PC-3 (cell line): ENCODE data around the gene SNCAIP. TPM values are rescaled to one million over a fixed set of nuclear protein-coding genes. Genes with fewer than 3 reads are reported as not detected.
"Not testable (repeated sequence)": the region's sequence is repeated elsewhere in the genome, so short reads cannot be mapped to it uniquely, and the experiment has no call there.

ENCODE experiments used
- ATAC-seq: fragments of 200-7000 bp; cut with Tn5 transposase; 2 replicates; pipeline ENCODE4 v1.9.1; 2020; ENCODE audit warnings: mild to moderate bottlenecking, moderate library complexity
- BruUV-seq: library from RNA; stranded (reverse); fragments of 400-500 nt; replicated peaks from 2 replicates; lab custom pipeline; 2021; lab: Mats Ljungman, UMichigan
- CTCF ChIA-PET: fragments of 300-600 bp; sonication (Branson Sonifier 250); formaldehyde crosslinking; loops from one replicate; lab custom pipeline; 2022; ENCODE audit warnings: antibody characterized with exemption; lab: Charles Lee
- POLR2A ChIA-PET: fragments of 300-600 bp; sonication (Branson Sonifier 250); formaldehyde crosslinking; loops from one replicate; lab custom pipeline; 2022; ENCODE audit warnings: antibody characterized with exemption; ENCODE audit not compliant: unreplicated experiment; lab: Charles Lee
- DNase-seq: peaks from one replicate; pipeline ENCODE4 v3.0.0-alpha.2; 2015
- H2AFZ ChIP-seq: fragments of 300-600 bp; sonication (generic); 2 replicates; pipeline ENCODE4 v1.6.0; 2016; ENCODE audit warnings: antibody characterized with exemption, low read length
- H3F3A ChIP-seq: fragments of 300-600 bp; sonication (generic); one replicate; pipeline ENCODE4 v1.6.0; 2017; ENCODE audit warnings: antibody characterized with exemption, low read length, control low read depth, mild to moderate bottlenecking; ENCODE audit not compliant: unreplicated experiment
- H3K27ac ChIP-seq: fragments of 300-600 bp; sonication (generic); 2 replicates; pipeline ENCODE4 v1.5.1; 2016; ENCODE audit warnings: mild to moderate bottlenecking, low read length
- H3K27me3 ChIP-seq: fragments of 300-600 bp; sonication (generic); 2 replicates; pipeline ENCODE4 v1.6.1; 2016; ENCODE audit warnings: low read length, mixed read lengths
- H3K36me3 ChIP-seq: fragments of 300-600 bp; sonication (generic); 2 replicates; pipeline ENCODE4 v1.6.1; 2016; ENCODE audit warnings: low read depth, mixed run types, low read length, mixed read lengths
- H3K4me1 ChIP-seq: fragments of 300-600 bp; sonication (generic); 2 replicates; pipeline ENCODE4 v1.5.1; 2016; ENCODE audit warnings: low read length; ENCODE audit not compliant: insufficient read depth
- H3K4me2 ChIP-seq: fragments of 300-600 bp; sonication (generic); 2 replicates; pipeline ENCODE4 v1.6.0; 2016; ENCODE audit warnings: low read length
- H3K4me3 ChIP-seq: fragments of 300-600 bp; sonication (generic); 2 replicates; pipeline ENCODE4 v1.5.1; 2016; ENCODE audit warnings: mild to moderate bottlenecking, low read length, mixed read lengths
- H3K79me2 ChIP-seq: fragments of 300-600 bp; sonication (generic); 2 replicates; pipeline ENCODE4 v1.6.1; 2017; ENCODE audit warnings: low read length, mixed read lengths
- H3K9ac ChIP-seq: fragments of 300-600 bp; sonication (generic); 2 replicates; pipeline ENCODE4 v1.6.0; 2016; ENCODE audit warnings: mild to moderate bottlenecking, low read length
- H3K9me2 ChIP-seq: fragments of 300-600 bp; sonication (generic); replicated peaks from 2 replicates; pipeline ENCODE4 v1.6.1; 2016; ENCODE audit warnings: mixed run types, low read length, mixed read lengths
- H3K9me3 ChIP-seq: fragments of 300-600 bp; sonication (generic); 2 replicates; pipeline ENCODE4 v1.6.1; 2016; ENCODE audit warnings: low read length, mixed read lengths
- H4K20me1 ChIP-seq: fragments of 300-600 bp; sonication (generic); 2 replicates; pipeline ENCODE4 v1.6.1; 2016; ENCODE audit warnings: low read length, mixed read lengths
- CTCF ChIP-seq: fragments of 300-600 bp; sonication (generic); conservative IDR thresholded peaks from 2 replicates; pipeline ENCODE4 v1.5.1; 2017; ENCODE audit warnings: antibody characterized with exemption, low read depth, mild to moderate bottlenecking, low read length
- EZH2 ChIP-seq: fragments of 300-600 bp; sonication (generic); IDR thresholded peaks from one replicate; pipeline ENCODE4 v1.6.1; 2017; ENCODE audit warnings: antibody characterized with exemption, mild to moderate bottlenecking, low read length; ENCODE audit not compliant: unreplicated experiment
- EZH2phosphoT487 ChIP-seq: fragments of 300-600 bp; sonication (generic); IDR thresholded peaks from 2 replicates; pipeline ENCODE4 v1.6.1; 2018; ENCODE audit warnings: mild to moderate bottlenecking, antibody characterized with exemption, low read length, borderline replicate concordance
- intact Hi-C: fragments of 100-400 bp; cut with micrococcal nuclease; formaldehyde crosslinking; loops from 2 replicates; pipeline ENCODE4 v1.9.0; 2023
- total RNA-seq: library from RNA; depleted of rRNA; stranded (reverse); fragments of >200 nt; gene quantifications from 2 replicates; pipeline ENCODE4 v1.2.3, GENCODE V29; 2014

Gene SNCAIP
- total RNA-seq, 1 experiment from 2014 or later, result not detected

- Histone ChIP-seq H3K79me2 (no peaks in the 10 kb centered on the region), H3K36me3 (no peaks in the 10 kb centered on the region), H3K9me3 (no peaks in the 10 kb centered on the region), H4K20me1 (no peaks in the 10 kb centered on the region), H3K9ac (no peak overlapping the region), H2AFZ (no peak overlapping the region), H3K27ac (no peak overlapping the region), H3K4me2 (no peak overlapping the region), H3K27me3 (no peaks in the 10 kb centered on the region), H3K4me1 (no peaks in the 10 kb centered on the region), H3F3A (no peaks in the 10 kb centered on the region), H3K4me3 (no peak overlapping the region), H3K9me2 (no peaks in the 10 kb centered on the region)
- no peak for DNase-seq
- intact Hi-C loops, result no loop called here
- BruUV-seq, result no TSS peak
- POLR2A ChIA-PET, result no interaction called here
- TF ChIP-seq EZH2, result no peak
- CTCF ChIA-PET, result no interaction called here
- no peak for ATAC-seq
Measured at GRCh38 chr5:122351416-122352157, 39.5 kb downstream of the SNCAIP start.

- Histone ChIP-seq H3K36me3 (no peaks in the 10 kb centered on the region), H3K9ac (no peak overlapping the region), H4K20me1 (no peaks in the 10 kb centered on the region), H3K4me3 (no peak overlapping the region), H3K27me3 (no peaks in the 10 kb centered on the region), H3K27ac (no peak overlapping the region), H3K9me2 (no peaks in the 10 kb centered on the region), H3K4me2 (no peak overlapping the region), H3K4me1 (no peaks in the 10 kb centered on the region), H3K9me3 (no peaks in the 10 kb centered on the region), H3K79me2 (no peaks in the 10 kb centered on the region), H2AFZ (no peak overlapping the region), H3F3A (no peaks in the 10 kb centered on the region)
- intact Hi-C loops, result no loop called here
- POLR2A ChIA-PET, result no interaction called here
- no peak for DNase-seq
- ATAC-seq, result no peak
- no TSS peak for BruUV-seq
- TF ChIP-seq CTCF (no peak), EZH2phosphoT487 (no peak), EZH2 (no peak)
- CTCF ChIA-PET, result no interaction called here
Measured at GRCh38 chr5:122352331-122352730, 40.3 kb downstream of the SNCAIP start.

GRCh38 chr5:122353361-122353760, 41.3 kb downstream of the SNCAIP start:
- H2AFZ ChIP-seq, H3K36me3 ChIP-seq, H4K20me1 ChIP-seq, H3K9me3 ChIP-seq, intact Hi-C loops, H3F3A ChIP-seq, DNase-seq, H3K79me2 ChIP-seq, ATAC-seq, POLR2A ChIA-PET, H3K9ac ChIP-seq, H3K27me3 ChIP-seq, BruUV-seq, H3K4me2 ChIP-seq, CTCF ChIA-PET, H3K4me1 ChIP-seq, H3K27ac ChIP-seq, H3K4me3 ChIP-seq, H3K9me2 ChIP-seq: not testable (repeated sequence)

GRCh38 chr5:122354293-122354692, 42.3 kb downstream of the SNCAIP start:
- H3K4me3 ChIP-seq, result no peak overlapping the region
- no peaks in the 10 kb centered on the region for H4K20me1 ChIP-seq
- H3K27ac ChIP-seq, result no peak overlapping the region
- H2AFZ ChIP-seq, result no peak overlapping the region
- H3F3A ChIP-seq, result no peaks in the 10 kb centered on the region
- H3K79me2 ChIP-seq, result no peaks in the 10 kb centered on the region
- ChIA-PET CTCF (no interaction called here), POLR2A (no interaction called here)
- TF ChIP-seq CTCF (no peak), EZH2 (no peak), EZH2phosphoT487 (no peak)
- DNase-seq, result no peak
- no peaks in the 10 kb centered on the region for H3K27me3 ChIP-seq
- H3K9ac ChIP-seq, result no peak overlapping the region
- H3K36me3 ChIP-seq, result no peaks in the 10 kb centered on the region
- H3K9me3 ChIP-seq, result no peaks in the 10 kb centered on the region
- no TSS peak for BruUV-seq
- H3K4me2 ChIP-seq, result no peak overlapping the region
- intact Hi-C loops, result no loop called here
- no peaks in the 10 kb centered on the region for H3K9me2 ChIP-seq
- H3K4me1 ChIP-seq, result no peaks in the 10 kb centered on the region
- ATAC-seq, result no peak
